NB4 (cell line): ENCODE results near the gene MYOD1.
A peak's percentile ranks its signal among the peaks of the same experiment; 100 is the strongest.

Experiments used
- DNase-seq: peaks from one replicate; pipeline ENCODE4 v3.0.0; 2010; ENCODE audit warnings: low read depth
- H3K4me3 ChIP-seq: one replicate; pipeline ENCODE4 v1.5.1; 2011; ENCODE audit warnings: mild to moderate bottlenecking, low read depth, low read length, moderate library complexity
- CTCF ChIP-seq: IDR thresholded peaks from one replicate; pipeline ENCODE4 v1.5.1; 2012; ENCODE audit warnings: low read depth, low read length
- MAX ChIP-seq: IDR thresholded peaks from 2 replicates; pipeline ENCODE4 v1.6.1; 2011; ENCODE audit warnings: low read depth, low read length
- MYC ChIP-seq: IDR thresholded peaks from 2 replicates; pipeline ENCODE4 v1.6.1; 2011; ENCODE audit warnings: low read depth, low read length
- POLR2A ChIP-seq: IDR thresholded peaks from 2 replicates; pipeline ENCODE4 v1.6.1; 2011; ENCODE audit warnings: mild to moderate bottlenecking; ENCODE audit not compliant: insufficient read length; ENCODE audit errors: extremely low read depth

MYOD1 gene

GRCh38 chr11:17730137-17730536, 10.8 kb downstream of the MYOD1 start:
- TF ChIP-seq MYC: no peak
- TF ChIP-seq CTCF: no peak
- no peak for TF ChIP-seq POLR2A
- TF ChIP-seq MAX: no peak
- H3K4me3 ChIP-seq: no peak overlapping the region
- DNase-seq: no peak

GRCh38 chr11:17730608-17731462, 11.5 kb downstream of the MYOD1 start:
- no peak overlapping the region for H3K4me3 ChIP-seq
- peak; percentile 86 for TF ChIP-seq CTCF
- no peak for TF ChIP-seq MAX
- no peak for TF ChIP-seq POLR2A
- no peak; the same call in 1 of the 2 replicates for TF ChIP-seq MYC
- DNase-seq: peak; percentile 73

GRCh38 chr11:17733261-17733660, 13.9 kb downstream of the MYOD1 start:
- no peak for TF ChIP-seq MAX
- no peak for TF ChIP-seq POLR2A
- TF ChIP-seq MYC: no peak
- TF ChIP-seq CTCF: no peak
- no peak overlapping the region for H3K4me3 ChIP-seq
- DNase-seq: no peak

GRCh38 chr11:17734418-17734911, 15.1 kb downstream of the MYOD1 start, which contains the start of gene KCNC1:
Gene KCNC1, plus strand, starts transcription at chr11:17734781. Its CDS starts 1,222 bp downstream, at chr11:17736003.
- TF ChIP-seq POLR2A (no peak), MAX (no peak), CTCF (no peak), MYC (no peak)
- H3K4me3 ChIP-seq: no peak within 1 kb of the TSS
- no peak for DNase-seq

- no peak overlapping the region for H3K4me3 ChIP-seq
- TF ChIP-seq MAX (no peak), POLR2A (no peak), MYC (no peak), CTCF (no peak)
- peak; percentile 64 for DNase-seq
Observed at GRCh38 chr11:17734986-17735817, 15.8 kb downstream of the MYOD1 start.
